ENCODE data around the gene SDHB. TPM values are rescaled to one million over a fixed set of nuclear protein-coding genes. Genes with fewer than 3 reads are reported as not detected.

The SDHB gene
- total and polyA plus RNA-seq, 10 of the 15 experiments (the other 5 are each of a cell fraction or from before 2014, with no cell fraction given), result 101 to 319 (median 188) TPM

GRCh38 chr1:17002524-17002902 is 51.3 kb downstream of the SDHB start (continued):
- no peak for TF ChIP-seq ZNF592 (IDR thresholded peaks at IDR 0.05)
- no peak for TF ChIP-seq PBX3 (IDR thresholded peaks at IDR 0.05; ENCODE audit: insufficient replicate concordance, low read depth, low read length)
- TF ChIP-seq SREBF2 (IDR thresholded peaks at IDR 0.05; ENCODE audit: low read length), result no peak
- no peak for TF ChIP-seq SMAD1 (IDR thresholded peaks at IDR 0.05; ENCODE audit: low read depth, partially characterized antibody)

GRCh38 chr1:17001760-17002523 is 51.9 kb downstream of the SDHB start:
- no peak for ATAC-seq
- SMC1A ChIA-PET (ENCODE audit: uncharacterized antibody, unreplicated experiment), result interaction anchor here (0.6 kb wide), 1 partner anchor 44 kb away, joined by 3 read pairs; no protein-coding TSS in a partner anchor
- Histone ChIP-seq H3K4me1 (ENCODE audit: control insufficient read depth, insufficient read depth, low read length) (no peaks in the 10 kb centered on the region), H3K79me2 (ENCODE audit: control insufficient read depth, insufficient read depth, low read length) (no peaks in the 10 kb centered on the region), H3K9me3 (replicated peaks; ENCODE audit: control insufficient read depth, insufficient read depth, low read length) (no peaks in the 10 kb centered on the region), H3K4me2 (ENCODE audit: control insufficient read depth, insufficient read depth) (no peak overlapping the region), H4K20me1 (ENCODE audit: control insufficient read depth, insufficient read depth) (no peaks in the 10 kb centered on the region), H3K4me3 (no peak overlapping the region), H3K27me3 (replicated peaks in 1 of 2; ENCODE audit: control insufficient read depth in 2 of 2, insufficient read depth in 2 of 2, low read length in 1 of 2) (no peaks in the 10 kb centered on the region), H3K36me3 (ENCODE audit: control insufficient read depth in 2 of 2, insufficient read depth in 2 of 2, low read length in 1 of 2) (peaks cover 0 to 3% of the 10 kb centered on the region in 2 experiments; a peak in 2 of 4 replicates), H2AFZ (ENCODE audit: control insufficient read depth, low read depth, low read length) (no peak overlapping the region), H3K27ac (ENCODE audit: control insufficient read depth, insufficient read depth) (no peak overlapping the region), H3K9ac (ENCODE audit: control insufficient read depth, insufficient read depth, low read length) (no peak overlapping the region)
- RAD21 ChIA-PET (ENCODE audit: unreplicated experiment), result no interaction called here
- no peak for FAIRE-seq
- POLR2A ChIA-PET, result no interaction called here
- intact Hi-C loops (cut with micrococcal nuclease; ENCODE audit: unreplicated experiment), result no loop called here
- BruUV-seq (replicated peaks), result no TSS peak
- DNase-seq (ENCODE audit: low read depth, low spot score), result no peak
- WGBS (ENCODE audit: insufficient coverage, insufficient replicate concordance, low lambda C conversion rate, missing lambda C conversion rate), result 83% methylated on average over 19 of the region's 19 CpGs
- in situ Hi-C loops (cut with MboI), result no loop called here
- CTCF ChIA-PET, result no interaction called here
- TF ChIP-seq NBN (IDR thresholded peaks at IDR 0.05) (no peak), MLLT1 (IDR thresholded peaks at IDR 0.05) (no peak), KAT2A (conservative IDR thresholded peaks at IDR 0.05; ENCODE audit: control insufficient read depth, low read depth, low read length) (no peak), ZBED1 (IDR thresholded peaks at IDR 0.05; ENCODE audit: borderline replicate concordance) (no peak), FOS (IDR thresholded peaks at IDR 0.05; ENCODE audit: borderline replicate concordance, extremely low read depth, insufficient read length) (no peak), SREBF2 (IDR thresholded peaks at IDR 0.05; ENCODE audit: low read length) (no peak), KLF5 (IDR thresholded peaks at IDR 0.05; ENCODE audit: partially characterized antibody) (no peak), EP300 (IDR thresholded peaks at IDR 0.05; ENCODE audit: borderline replicate concordance in 1 of 2, control insufficient read depth in 1 of 2, low read depth in 2 of 2, low read length in 2 of 2) (no peak), EZH2 (IDR thresholded peaks at IDR 0.05; ENCODE audit: borderline replicate concordance, control insufficient read depth, low read depth, low read length) (no peak), PML (IDR thresholded peaks at IDR 0.05; ENCODE audit: low read length) (no peak), RFX5 (IDR thresholded peaks at IDR 0.05; ENCODE audit: low read depth, low read length) (no peak), ATF7 (IDR thresholded peaks at IDR 0.05; ENCODE audit: low read depth) (no peak)

All from GM12878 (cell line).